Mesodermal cell (in vitro differentiated cells): ENCODE measurements around the gene UBE2E2.

Experiments
- H3K27ac ChIP-seq: 2 replicates; pipeline ENCODE4 v1.7.0; 2013; ENCODE audit warnings: mild to moderate bottlenecking, low read depth, low read length, moderate library complexity; ENCODE audit not compliant: severe bottlenecking
- H3K36me3 ChIP-seq: 2 replicates; pipeline ENCODE4 v1.7.1; 2013; ENCODE audit warnings: mild to moderate bottlenecking, low read length, moderate library complexity; ENCODE audit not compliant: control insufficient read depth, insufficient read depth
- H3K4me1 ChIP-seq: one replicate; pipeline ENCODE4 v1.7.1; 2013; ENCODE audit warnings: mild to moderate bottlenecking, low read length; ENCODE audit not compliant: insufficient read depth, control insufficient read depth, poor library complexity, severe bottlenecking
- H3K4me3 ChIP-seq: 2 replicates; pipeline ENCODE4 v1.7.0; 2013; ENCODE audit warnings: low read length, control low read depth, mild to moderate bottlenecking; ENCODE audit not compliant: insufficient read depth, poor library complexity, severe bottlenecking; ENCODE audit errors: extremely low read depth
- H3K9me3 ChIP-seq: 2 replicates; pipeline ENCODE4 v1.7.1; 2013; ENCODE audit warnings: mild to moderate bottlenecking, low read length, moderate library complexity; ENCODE audit not compliant: control insufficient read depth
- WGBS, 2 experiments: methylation state at CpG; one replicate each; pipeline ENCODE4 v1.1.5; 2013; ENCODE audit warnings: missing lambda C conversion rate in 2 of 2; ENCODE audit not compliant: insufficient coverage in 2 of 2; 5-methylcytosine and 5-hydroxymethylcytosine counted together

Gene UBE2E2

DNA sequence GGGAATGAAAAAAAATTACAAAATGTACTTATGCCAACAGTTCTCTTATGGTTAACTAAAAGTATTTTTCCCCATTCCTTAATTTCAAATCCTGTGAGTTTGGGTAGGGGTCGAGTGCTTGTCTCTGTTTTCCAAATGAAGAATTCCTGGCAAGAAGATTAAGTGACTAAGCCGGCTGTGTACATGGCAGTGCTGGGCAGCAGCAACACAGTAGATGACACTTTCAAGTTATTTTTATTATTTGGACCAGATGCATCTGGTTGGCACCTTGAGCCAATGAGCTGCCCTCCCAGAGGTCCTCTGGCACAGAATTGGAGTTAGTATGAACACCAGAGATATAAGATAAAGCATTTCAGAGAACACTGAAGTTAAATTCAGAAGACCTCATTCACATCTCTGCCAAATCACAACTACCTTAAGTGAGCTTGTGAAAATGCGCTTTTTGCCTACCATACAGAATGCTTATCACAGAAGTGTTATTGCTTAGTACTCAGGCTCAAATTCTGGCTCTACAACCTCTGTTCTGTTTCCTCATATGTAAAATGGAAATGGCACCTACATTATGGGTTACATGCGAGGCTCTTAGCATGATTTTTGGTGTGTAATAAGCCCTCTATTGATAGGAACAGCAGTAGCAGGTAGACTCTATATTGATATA, 256.9 kb downstream of the UBE2E2 start:
- no peaks in the 10 kb centered on the region for H3K4me1 ChIP-seq
- WGBS, 2 experiments, result 81 to 83% methylated on average over 2 to 3 of the region's 4 CpGs
- no peaks in the 10 kb centered on the region for H3K36me3 ChIP-seq
- H3K27ac ChIP-seq, result no peak overlapping the region
- H3K4me3 ChIP-seq, result no peak overlapping the region
- no peaks in the 10 kb centered on the region for H3K9me3 ChIP-seq

DNA sequence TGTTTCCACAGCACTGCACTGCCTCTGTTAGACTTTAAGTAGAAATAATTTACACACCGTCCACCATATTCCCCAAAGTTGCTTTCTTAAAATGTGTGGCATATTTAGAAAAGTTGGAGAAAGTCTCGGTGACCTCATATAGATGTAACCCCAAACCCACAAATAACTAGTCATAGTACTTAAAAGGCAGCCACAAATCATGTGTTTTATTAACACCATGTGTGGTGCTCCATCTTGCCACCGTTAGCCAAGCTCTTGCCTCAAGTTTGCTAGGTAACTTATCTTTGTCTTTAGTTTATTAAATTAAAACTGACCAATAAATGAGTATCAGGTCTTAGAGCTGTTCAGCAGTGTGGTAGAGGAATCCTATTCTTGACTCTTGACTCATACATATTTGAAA, 257.9 kb downstream of the UBE2E2 start:
- Histone ChIP-seq H3K9me3 (no peaks in the 10 kb centered on the region), H3K4me3 (no peak overlapping the region), H3K4me1 (no peaks in the 10 kb centered on the region), H3K27ac (no peak overlapping the region), H3K36me3 (no peaks in the 10 kb centered on the region)
- no CpG with 5 or more reads among the region's 3 CpGs for WGBS, 2 experiments

GRCh38 chr3:23463791-23464190, 260.7 kb downstream of the UBE2E2 start:
- Histone ChIP-seq H3K4me1 (no peaks in the 10 kb centered on the region), H3K9me3 (no peaks in the 10 kb centered on the region), H3K36me3 (no peaks in the 10 kb centered on the region), H3K27ac (no peak overlapping the region), H3K4me3 (no peak overlapping the region)
- no CpG with 5 or more reads among the region's 3 CpGs for whole genome bisulfite sequencing, 2 experiments

- H3K36me3 ChIP-seq, result no peaks in the 10 kb centered on the region
- H3K27ac ChIP-seq, result no peak overlapping the region
- H3K4me3 ChIP-seq, result no peak overlapping the region
- no peaks in the 10 kb centered on the region for H3K4me1 ChIP-seq
- H3K9me3 ChIP-seq, result no peaks in the 10 kb centered on the region
Observed at GRCh38 chr3:23465569-23465968, 262.4 kb downstream of the UBE2E2 start.

DNA sequence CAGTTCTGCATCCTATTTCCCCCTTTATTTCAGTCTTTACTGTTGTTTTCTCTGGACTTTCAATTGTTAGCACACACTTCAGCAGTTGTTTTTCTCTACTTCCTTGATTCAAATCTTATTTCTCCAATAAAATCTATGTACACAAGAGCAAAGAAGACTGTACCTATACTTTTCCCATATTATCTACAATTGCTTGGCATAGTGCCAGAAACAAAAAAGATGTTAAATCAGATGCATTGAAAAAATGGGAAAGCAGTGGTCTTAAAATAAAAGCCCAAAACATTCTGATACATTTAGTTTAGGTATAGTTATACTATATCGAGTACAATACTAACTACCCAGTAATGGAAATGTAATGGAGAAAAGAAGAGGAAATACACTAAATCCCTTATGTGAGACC, 265.1 kb downstream of the UBE2E2 start:
- whole genome bisulfite sequencing, 2 experiments, result no CpG with 5 or more reads among the region's 1 CpG
- no peaks in the 10 kb centered on the region for H3K9me3 ChIP-seq
- H3K4me3 ChIP-seq, result no peak overlapping the region
- H3K36me3 ChIP-seq, result no peaks in the 10 kb centered on the region
- H3K27ac ChIP-seq, result no peak overlapping the region
- H3K4me1 ChIP-seq, result no peaks in the 10 kb centered on the region

- 92 to 94% methylated on average over 3 to 4 of the region's 4 CpGs for WGBS, 2 experiments
Observed at GRCh38 chr3:23474580-23475357, 271.6 kb downstream of the UBE2E2 start.

GRCh38 chr3:23475446-23475845, 272.3 kb downstream of the UBE2E2 start:
- no peaks in the 10 kb centered on the region for H3K9me3 ChIP-seq
- H3K36me3 ChIP-seq, result no peaks in the 10 kb centered on the region
- WGBS, 2 experiments, result 100% methylated on average over 1 to 2 of the region's 2 CpGs
- H3K4me3 ChIP-seq, result no peak overlapping the region
- no peaks in the 10 kb centered on the region for H3K4me1 ChIP-seq
- H3K27ac ChIP-seq, result no peak overlapping the region

More at GRCh38 chr3:23474580-23475357, 271.6 kb downstream of the UBE2E2 start:
- Histone ChIP-seq H3K4me3 (no peak overlapping the region), H3K36me3 (no peaks in the 10 kb centered on the region), H3K27ac (no peak overlapping the region), H3K4me1 (no peaks in the 10 kb centered on the region), H3K9me3 (no peaks in the 10 kb centered on the region)

DNA sequence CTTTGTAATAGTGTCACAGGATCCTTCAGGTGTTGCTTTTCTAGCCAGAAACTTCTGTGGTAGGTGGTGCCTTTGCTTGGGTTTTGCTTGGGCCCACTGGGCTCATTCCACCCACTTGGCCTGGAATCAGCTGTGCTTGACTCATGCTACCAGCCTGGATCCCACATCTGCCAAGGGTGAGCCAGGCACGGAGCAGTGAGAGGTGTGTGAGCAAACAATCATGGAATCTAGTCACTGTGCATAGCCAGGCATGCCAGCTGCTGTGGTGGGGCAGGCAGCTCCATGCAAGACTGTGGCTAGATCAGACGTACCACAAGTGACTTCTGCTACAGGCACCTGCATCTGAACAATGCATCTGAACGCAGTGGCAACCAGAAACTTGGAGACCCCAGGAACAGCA, 275.9 kb downstream of the UBE2E2 start:
- no peaks in the 10 kb centered on the region for H3K36me3 ChIP-seq
- WGBS, 2 experiments, result 79% methylated on average over 3 of the region's 3 CpGs
- no peaks in the 10 kb centered on the region for H3K9me3 ChIP-seq
- H3K4me3 ChIP-seq, result no peak overlapping the region
- H3K27ac ChIP-seq, result no peak overlapping the region
- H3K4me1 ChIP-seq, result no peaks in the 10 kb centered on the region

- WGBS, 2 experiments, result 81 to 82% methylated on average over 7 of the region's 7 CpGs
- Histone ChIP-seq H3K4me3 (no peak overlapping the region), H3K27ac (no peak overlapping the region), H3K4me1 (no peaks in the 10 kb centered on the region), H3K36me3 (no peaks in the 10 kb centered on the region), H3K9me3 (peaks cover 5% of the 10 kb centered on the region)
Observed at GRCh38 chr3:23479615-23480328, 276.6 kb downstream of the UBE2E2 start.

DNA sequence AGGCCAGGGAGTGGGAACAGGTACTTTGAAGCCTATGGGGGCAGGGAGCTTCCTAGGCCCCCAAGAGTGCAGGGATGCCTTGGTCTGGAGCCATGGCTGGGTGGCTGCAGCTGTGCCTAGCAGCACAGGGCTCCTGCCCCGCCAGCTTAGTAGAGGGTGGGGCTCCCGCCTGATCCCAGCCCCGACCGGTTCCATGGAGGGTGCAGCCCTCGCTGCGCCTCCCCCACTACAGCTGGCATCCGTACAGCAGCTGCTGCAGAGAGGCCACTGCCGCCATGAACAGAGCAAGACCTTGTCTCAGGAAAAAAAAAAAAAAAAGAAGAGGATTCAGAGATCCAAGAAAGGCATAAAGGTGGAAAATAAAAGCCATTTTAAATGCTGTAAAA, 277.2 kb downstream of the UBE2E2 start:
- no peak overlapping the region for H3K27ac ChIP-seq

More for the DNA sequence above, 277.2 kb downstream of the UBE2E2 start:
- WGBS, 2 experiments, result 85% methylated on average over 4 to 5 of the region's 8 CpGs
- Histone ChIP-seq H3K4me1 (no peaks in the 10 kb centered on the region), H3K36me3 (no peaks in the 10 kb centered on the region), H3K9me3 (peaks cover 6% of the 10 kb centered on the region), H3K4me3 (no peak overlapping the region)
